HFFc6 (cell line): ENCODE measurements around the gene SLC4A1AP. TPM values are rescaled to one million over a fixed set of nuclear protein-coding genes. Genes with fewer than 3 reads are reported as not detected.

Experiments
- DNase-seq: peaks from one replicate; pipeline ENCODE4 v3.0.0-alpha.2; 2018
- H3K27ac Mint-ChIP-seq: 2 replicates; pipeline ENCODE4 v1.8.0; 2020; ENCODE audit warnings: mild to moderate bottlenecking, mixed read lengths
- H3K27me3 Mint-ChIP-seq: 2 replicates; pipeline ENCODE4 v1.8.0; 2021; ENCODE audit warnings: mild to moderate bottlenecking, moderate library complexity, mixed read lengths; ENCODE audit not compliant: insufficient read depth
- H3K36me3 Mint-ChIP-seq: 2 replicates; pipeline ENCODE4 v1.8.0; 2021; ENCODE audit warnings: low read depth, mixed read lengths
- H3K4me1 Mint-ChIP-seq: 2 replicates; pipeline ENCODE4 v1.8.0; 2020; ENCODE audit warnings: low read depth, mixed read lengths
- H3K4me3 Mint-ChIP-seq: 2 replicates; pipeline ENCODE4 v1.8.0; 2020; ENCODE audit warnings: mild to moderate bottlenecking, moderate library complexity, mixed read lengths
- H3K9me3 Mint-ChIP-seq: 2 replicates; pipeline ENCODE4 v1.8.0; 2020; ENCODE audit warnings: mild to moderate bottlenecking, mixed read lengths
- total RNA-seq, 6 experiments: library from RNA; stranded (reverse); fragmentation: NEBNext Ultra II Directional; extraction: Animal tissue kit (Norgen Biotek cat#: 25700); gene quantifications; 2 replicates in 1 of 6; 3 replicates in 5 of 6; pipeline ENCODE4 v1.2.3, GENCODE V29; 2021
- TF ChIP-seq, protein P1 (sequence below): fragments of 200-600 bp; sonication (generic); IDR thresholded peaks from 2 replicates; pipeline ENCODE4 v1.5.0; 2021; ENCODE audit warnings: antibody characterized with exemption, mild to moderate bottlenecking

Gene SLC4A1AP
- total RNA-seq, 6 experiments from 2014 or later = 23.0 to 27.1 (median 24.5) TPM

GRCh38 chr2:27697660-27698059 lies 34.0 kb downstream of the SLC4A1AP start:
- Mint-ChIP-seq H3K27ac (no peak overlapping the region), H3K9me3 (no peaks in the 10 kb centered on the region), H3K4me1 (0 out of 2 replicates have a peak, but pooled peaks cover 3% of the 10 kb centered on the region), H3K27me3 (no peaks in the 10 kb centered on the region), H3K4me3 (no peak overlapping the region), H3K36me3 (peaks cover 6% of the 10 kb centered on the region; the same call in 1 of the 2 replicates)
- TF ChIP-seq, protein P1, sequence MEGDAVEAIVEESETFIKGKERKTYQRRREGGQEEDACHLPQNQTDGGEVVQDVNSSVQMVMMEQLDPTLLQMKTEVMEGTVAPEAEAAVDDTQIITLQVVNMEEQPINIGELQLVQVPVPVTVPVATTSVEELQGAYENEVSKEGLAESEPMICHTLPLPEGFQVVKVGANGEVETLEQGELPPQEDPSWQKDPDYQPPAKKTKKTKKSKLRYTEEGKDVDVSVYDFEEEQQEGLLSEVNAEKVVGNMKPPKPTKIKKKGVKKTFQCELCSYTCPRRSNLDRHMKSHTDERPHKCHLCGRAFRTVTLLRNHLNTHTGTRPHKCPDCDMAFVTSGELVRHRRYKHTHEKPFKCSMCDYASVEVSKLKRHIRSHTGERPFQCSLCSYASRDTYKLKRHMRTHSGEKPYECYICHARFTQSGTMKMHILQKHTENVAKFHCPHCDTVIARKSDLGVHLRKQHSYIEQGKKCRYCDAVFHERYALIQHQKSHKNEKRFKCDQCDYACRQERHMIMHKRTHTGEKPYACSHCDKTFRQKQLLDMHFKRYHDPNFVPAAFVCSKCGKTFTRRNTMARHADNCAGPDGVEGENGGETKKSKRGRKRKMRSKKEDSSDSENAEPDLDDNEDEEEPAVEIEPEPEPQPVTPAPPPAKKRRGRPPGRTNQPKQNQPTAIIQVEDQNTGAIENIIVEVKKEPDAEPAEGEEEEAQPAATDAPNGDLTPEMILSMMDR = no peak
- no peak for DNase-seq

- TF ChIP-seq, protein P1 = no peak
- Mint-ChIP-seq H3K4me1 (peaks cover 44% of the 10 kb centered on the region), H3K36me3 (peaks cover 6% of the 10 kb centered on the region; the same call in 1 of the 2 replicates), H3K27ac (no peak overlapping the region), H3K27me3 (no peaks in the 10 kb centered on the region; the same call in 1 of the 2 replicates), H3K4me3 (no peak overlapping the region), H3K9me3 (no peaks in the 10 kb centered on the region)
- DNase-seq = no peak
Observed at GRCh38 chr2:27701676-27702075, 38.0 kb downstream of the SLC4A1AP start.

DNA sequence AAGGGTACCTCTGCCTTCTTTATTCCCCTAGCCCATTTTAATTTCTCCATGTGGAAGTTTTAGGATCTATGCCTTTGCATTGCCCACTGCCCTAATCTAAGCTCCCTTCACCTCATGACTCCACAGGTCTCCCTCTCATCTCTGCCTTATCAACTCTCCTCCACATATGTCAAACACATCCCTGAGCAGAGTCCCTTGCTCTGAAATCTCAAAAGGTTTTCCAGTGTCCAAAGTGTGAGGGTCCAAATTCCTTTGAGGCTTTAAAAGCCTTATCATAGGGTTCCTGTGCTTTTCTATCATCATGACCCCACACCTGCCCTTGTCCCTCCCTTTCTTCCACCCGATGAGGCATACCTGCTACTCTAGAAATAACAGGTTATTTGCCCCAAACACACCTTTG lies 38.6 kb downstream of the SLC4A1AP start:
- TF ChIP-seq, protein P1 = no peak
- Mint-ChIP-seq H3K9me3 (no peaks in the 10 kb centered on the region), H3K4me1 (peaks cover 49% of the 10 kb centered on the region), H3K27me3 (no peaks in the 10 kb centered on the region; the same call in 1 of the 2 replicates), H3K4me3 (no peak overlapping the region), H3K36me3 (peaks cover 6% of the 10 kb centered on the region; the same call in 1 of the 2 replicates), H3K27ac (no peak overlapping the region)
- no peak for DNase-seq

GRCh38 chr2:27703638-27704341 lies 40.1 kb downstream of the SLC4A1AP start:
- Mint-ChIP-seq H3K9me3 (no peaks in the 10 kb centered on the region), H3K36me3 (no peaks in the 10 kb centered on the region), H3K27ac (peak overlapping the region; percentile 68), H3K4me1 (peaks cover 59% of the 10 kb centered on the region), H3K4me3 (no peak overlapping the region), H3K27me3 (peaks cover 3% of the 10 kb centered on the region)
- DNase-seq = peak; percentile 84
- TF ChIP-seq, protein P1 = peak; percentile 99

GRCh38 chr2:27704342-27704876 lies 40.7 kb downstream of the SLC4A1AP start:
- Mint-ChIP-seq H3K4me1 (peaks cover 60% of the 10 kb centered on the region), H3K36me3 (no peaks in the 10 kb centered on the region), H3K4me3 (no peak overlapping the region), H3K27ac (peak overlapping the region; percentile 77), H3K27me3 (peaks cover 3% of the 10 kb centered on the region), H3K9me3 (no peaks in the 10 kb centered on the region)
- no peak for DNase-seq
- TF ChIP-seq, protein P1 = no peak
